ENCODE measurements around the gene MSH3.

GRCh38 chr5:80754900-80755299 is 100.4 kb downstream of the MSH3 start:
- TF ChIP-seq, protein P1, sequence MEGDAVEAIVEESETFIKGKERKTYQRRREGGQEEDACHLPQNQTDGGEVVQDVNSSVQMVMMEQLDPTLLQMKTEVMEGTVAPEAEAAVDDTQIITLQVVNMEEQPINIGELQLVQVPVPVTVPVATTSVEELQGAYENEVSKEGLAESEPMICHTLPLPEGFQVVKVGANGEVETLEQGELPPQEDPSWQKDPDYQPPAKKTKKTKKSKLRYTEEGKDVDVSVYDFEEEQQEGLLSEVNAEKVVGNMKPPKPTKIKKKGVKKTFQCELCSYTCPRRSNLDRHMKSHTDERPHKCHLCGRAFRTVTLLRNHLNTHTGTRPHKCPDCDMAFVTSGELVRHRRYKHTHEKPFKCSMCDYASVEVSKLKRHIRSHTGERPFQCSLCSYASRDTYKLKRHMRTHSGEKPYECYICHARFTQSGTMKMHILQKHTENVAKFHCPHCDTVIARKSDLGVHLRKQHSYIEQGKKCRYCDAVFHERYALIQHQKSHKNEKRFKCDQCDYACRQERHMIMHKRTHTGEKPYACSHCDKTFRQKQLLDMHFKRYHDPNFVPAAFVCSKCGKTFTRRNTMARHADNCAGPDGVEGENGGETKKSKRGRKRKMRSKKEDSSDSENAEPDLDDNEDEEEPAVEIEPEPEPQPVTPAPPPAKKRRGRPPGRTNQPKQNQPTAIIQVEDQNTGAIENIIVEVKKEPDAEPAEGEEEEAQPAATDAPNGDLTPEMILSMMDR (IDR thresholded peaks at IDR 0.05), result no peak
- TF ChIP-seq EP300 (IDR thresholded peaks at IDR 0.05), result no peak

Data from suprapubic skin (tissue), 3 donors.